NCI-H1436 treated with DMSO at 0.1 percent for 48 hours (cell line): Measurements from ENCODE around the gene ATP5PB.

Source experiments
- DNase-seq: peaks from one replicate; lab custom pipeline; 2025; lab: John Stamatoyannopoulos, UW

ATP5PB gene

GRCh38 chr1:111507411-111508201, 58.3 kb downstream of the ATP5PB start:
- DNase-seq, result no peak

GRCh38 chr1:111509997-111510375, 60.7 kb downstream of the ATP5PB start:
- no peak for DNase-seq

- DNase-seq, result no peak
These were observed 62.1 kb downstream of the ATP5PB start for GRCh38 chr1:111511370-111511769.
